K562 (cell line): ENCODE data around the gene LTA4H. TPM values are rescaled to one million over a fixed set of nuclear protein-coding genes. Genes with fewer than 3 reads are reported as not detected.

Source experiments
- ATAC-seq: fragments of 200-7000 bp; cut with Tn5 transposase; 3 replicates; pipeline ENCODE4 v1.9.1; 2020; ENCODE audit warnings: moderate library complexity
- BruUV-seq: library from RNA; stranded (reverse); fragments of 400-500 nt; replicated peaks from 2 replicates; lab custom pipeline; 2021; lab: Mats Ljungman, UMichigan
- CTCF ChIA-PET: fragments of 300-600 bp; formaldehyde crosslinking; extraction: SDS; loops from one replicate; lab custom pipeline; 2021; ENCODE audit warnings: low intra/inter-chr PET ratio; lab: Yijun Ruan, JAX
- POLR2A ChIA-PET: fragments of 300-600, 350-650 bp; sonication (Branson Sonifier 250); formaldehyde crosslinking; extraction: SDS; loops from one replicate; lab custom pipeline; 2021; ENCODE audit warnings: antibody characterized with exemption, inconsistent platforms; lab: Yijun Ruan, JAX
- DNase-seq, 4 experiments: peaks; one replicate each; pipeline versions ENCODE4 v3.0.0 to v3.0.0-alpha.2; 2011 to 2018; ENCODE audit warnings: low spot score in 3 of 4, mixed read lengths in 3 of 4; ENCODE audit errors: extremely low read depth in 1 of 4
- FAIRE-seq: peaks from 2 replicates; lab custom pipeline; 2011; peaks lifted over from hg19 to GRCh38; lab: Jason Lieb, UNC
- H2AFZ ChIP-seq: 2 replicates; pipeline ENCODE4 v1.6.0; 2011; ENCODE audit warnings: low read depth, low read length, control low read depth, inconsistent platforms
- H3K27ac ChIP-seq: fragments of 200-600 bp; 3 replicates; pipeline ENCODE4 v1.8.0; 2011; ENCODE audit warnings: low read depth, mild to moderate bottlenecking, control low read depth, inconsistent platforms, low read length, moderate library complexity, mixed read lengths; ENCODE audit errors: extremely low read depth
- H3K27me3 ChIP-seq, 2 experiments: fragments of 300-600 bp in 1 of 2; 2 replicates in 1 of 2; 3 replicates in 1 of 2; pipeline versions ENCODE4 v1.6.0 to v1.8.0; 2011; ENCODE audit warnings: inconsistent platforms in 2 of 2, low read length in 2 of 2, mild to moderate bottlenecking in 1 of 2, mixed read lengths in 1 of 2, moderate library complexity in 1 of 2; ENCODE audit not compliant: control insufficient read depth in 2 of 2, insufficient read depth in 2 of 2
- H3K36me3 ChIP-seq: fragments of 300-600 bp; 3 replicates; pipeline ENCODE4 v1.8.0; 2011; ENCODE audit warnings: mild to moderate bottlenecking, low read length, inconsistent platforms; ENCODE audit not compliant: control insufficient read depth, insufficient read depth
- H3K4me1 ChIP-seq, 2 experiments: fragments of 200-600 bp in 1 of 2; replicated peaks in 1 of 2; 2 replicates in 1 of 2; 3 replicates in 1 of 2; pipeline versions ENCODE4 v1.5.1 to v1.8.0; 2011; ENCODE audit warnings: inconsistent platforms in 2 of 2, low read length in 2 of 2, mild to moderate bottlenecking in 1 of 2, mixed read lengths in 1 of 2, moderate library complexity in 1 of 2; ENCODE audit not compliant: control insufficient read depth in 2 of 2, insufficient read depth in 2 of 2
- H3K4me2 ChIP-seq: 2 replicates; pipeline ENCODE4 v1.6.1; 2011; ENCODE audit warnings: low read length, control low read depth, inconsistent platforms, mixed read lengths; ENCODE audit not compliant: insufficient read depth
- H3K4me3 ChIP-seq: fragments of 200-600 bp; sonication (generic), shearing (Covaris generic); 2 replicates; pipeline ENCODE4 v1.5.1; 2016; ENCODE audit warnings: control low read depth, inconsistent platforms
- H3K79me2 ChIP-seq: fragments of 200-600 bp; 3 replicates; pipeline ENCODE4 v1.8.0; 2011; ENCODE audit warnings: low read length, inconsistent platforms; ENCODE audit not compliant: control insufficient read depth, insufficient read depth
- H3K9ac ChIP-seq, 2 experiments: 2 replicates each; pipeline versions ENCODE4 v1.6.0 to v1.6.1; 2011; ENCODE audit warnings: low read depth in 2 of 2, low read length in 2 of 2, control low read depth in 1 of 2, inconsistent platforms in 1 of 2, mild to moderate bottlenecking in 1 of 2, mixed read lengths in 1 of 2; ENCODE audit not compliant: insufficient read depth in 1 of 2
- H3K9me1 ChIP-seq: one replicate; pipeline ENCODE4 v1.6.0; 2011; ENCODE audit warnings: inconsistent platforms, mild to moderate bottlenecking, low read length, moderate library complexity; ENCODE audit not compliant: control insufficient read depth, insufficient read depth
- H3K9me3 ChIP-seq: replicated peaks from 2 replicates; pipeline ENCODE4 v1.5.1; 2011; ENCODE audit warnings: low read depth, low read length, inconsistent platforms; ENCODE audit not compliant: control insufficient read depth, insufficient read depth
- H4K20me1 ChIP-seq: replicated peaks from 2 replicates; pipeline ENCODE4 v1.6.1; 2011; ENCODE audit warnings: low read length, inconsistent platforms, mixed read lengths; ENCODE audit not compliant: control insufficient read depth, insufficient read depth
- CEBPB ChIP-seq: fragments of 450-650 bp; IDR thresholded peaks from 2 replicates; pipeline ENCODE4 v1.6.1; 2016; ENCODE audit warnings: missing genetic modification characterization, missing compliant biosample characterization
- ETV1 ChIP-seq: fragments of 450-650 bp; conservative IDR thresholded peaks from 2 replicates; pipeline ENCODE4 v1.6.1; 2016; ENCODE audit warnings: missing genetic modification characterization, control low read depth, low read depth, missing compliant biosample characterization
- RAD21 ChIP-seq, 2 experiments: fragments of 250-450 bp in 1 of 2; fragments of 450-650 bp in 1 of 2; sonication (Bioruptor Pico) in 1 of 2; formaldehyde crosslinking in 1 of 2; IDR thresholded peaks in 1 of 2; conservative IDR thresholded peaks in 1 of 2; 2 replicates each; pipeline versions ENCODE4 v1.4.0 to v1.8.0; 2020 to 2022; ENCODE audit warnings: mild to moderate bottlenecking in 2 of 2, moderate library complexity in 1 of 2
- ZKSCAN3 ChIP-seq: fragments of 250-450 bp; sonication (Bioruptor Pico); IDR thresholded peaks from 2 replicates; pipeline ENCODE4 v1.4.0; 2020
- ZNF146 ChIP-seq: IDR thresholded peaks from one replicate; pipeline ENCODE4 v1.6.1; 2018; ENCODE audit warnings: missing compliant biosample characterization; ENCODE audit not compliant: unreplicated experiment
- ZNF175 ChIP-seq: fragments of 200-800 bp; sonication (Bioruptor generic); IDR thresholded peaks from 2 replicates; pipeline ENCODE4 v1.6.1; 2016; ENCODE audit warnings: low read depth, mild to moderate bottlenecking, missing genetic modification characterization, missing compliant biosample characterization
- WGBS: fragments of 100-300 bp; shearing (Covaris generic); methylation state at CpG from one replicate; pipeline ENCODE4 v1.1.6; 2016; ENCODE audit warnings: low coverage, mixed read lengths; ENCODE audit not compliant: insufficient coverage; ENCODE audit errors: missing lambda C conversion rate; 5-methylcytosine and 5-hydroxymethylcytosine counted together
- in situ Hi-C: fragments of 300-500 bp; cut with MboI; formaldehyde crosslinking; loops from 4 replicates; pipeline ENCODE4 v1.15.0; 2018; ENCODE audit warnings: inconsistent platforms, mixed read lengths
- intact Hi-C: fragments of 100-400 bp; cut with micrococcal nuclease; formaldehyde crosslinking; loops from 2 replicates; pipeline ENCODE4 v1.14.2; 2022
- polyA plus RNA-seq, 8 experiments: library from polyadenylated mRNA; depleted of rRNA in 4 of 8; stranded (reverse) in 5 of 8; unstranded in 3 of 8; fragments of >200 nt; fragmentation: Nextera tagmentation in 2 of 8; fragmentation: Illumina TruSeq in 1 of 8; extraction: Ambion mirVana in 2 of 8; extraction: Trizol in 1 of 8; gene quantifications; 2 replicates each; pipeline versions ENCODE4 v1.2.1 to v1.2.3, GENCODE V29; 2011 to 2014; ENCODE audit warnings: inconsistent platforms in 1 of 8, missing spikeins in 1 of 8
- total RNA-seq, 7 experiments: library from RNA; depleted of rRNA in 6 of 7; stranded (reverse); fragments of >200 nt in 6 of 7; fragmentation: Illumina TruSeq in 2 of 7; extraction: Trizol in 2 of 7; gene quantifications; 2 replicates each; pipeline versions ENCODE4 v1.2.1 to v1.2.3, GENCODE V29; 2011 to 2021; ENCODE audit warnings: low replicate concordance in 1 of 7
- TF ChIP-seq, protein P1 (sequence below), 3 experiments: IDR thresholded peaks in 2 of 3; conservative IDR thresholded peaks in 1 of 3; 2 replicates each; pipeline ENCODE4 v1.5.1; 2011 to 2012; ENCODE audit warnings: low read length in 3 of 3, mild to moderate bottlenecking in 3 of 3, control low read depth in 2 of 3, improper control_type of control experiment in 1 of 3, inconsistent platforms in 1 of 3, low read depth in 1 of 3, mixed read lengths in 1 of 3, moderate library complexity in 1 of 3; ENCODE audit not compliant: insufficient read depth in 2 of 3

LTA4H gene
- total and polyA plus RNA-seq, 9 of the 15 experiments (the other 6 are each of a cell fraction or from before 2014, with no cell fraction given), result 25.2 to 58.1 (median 40.5) TPM

DNA sequence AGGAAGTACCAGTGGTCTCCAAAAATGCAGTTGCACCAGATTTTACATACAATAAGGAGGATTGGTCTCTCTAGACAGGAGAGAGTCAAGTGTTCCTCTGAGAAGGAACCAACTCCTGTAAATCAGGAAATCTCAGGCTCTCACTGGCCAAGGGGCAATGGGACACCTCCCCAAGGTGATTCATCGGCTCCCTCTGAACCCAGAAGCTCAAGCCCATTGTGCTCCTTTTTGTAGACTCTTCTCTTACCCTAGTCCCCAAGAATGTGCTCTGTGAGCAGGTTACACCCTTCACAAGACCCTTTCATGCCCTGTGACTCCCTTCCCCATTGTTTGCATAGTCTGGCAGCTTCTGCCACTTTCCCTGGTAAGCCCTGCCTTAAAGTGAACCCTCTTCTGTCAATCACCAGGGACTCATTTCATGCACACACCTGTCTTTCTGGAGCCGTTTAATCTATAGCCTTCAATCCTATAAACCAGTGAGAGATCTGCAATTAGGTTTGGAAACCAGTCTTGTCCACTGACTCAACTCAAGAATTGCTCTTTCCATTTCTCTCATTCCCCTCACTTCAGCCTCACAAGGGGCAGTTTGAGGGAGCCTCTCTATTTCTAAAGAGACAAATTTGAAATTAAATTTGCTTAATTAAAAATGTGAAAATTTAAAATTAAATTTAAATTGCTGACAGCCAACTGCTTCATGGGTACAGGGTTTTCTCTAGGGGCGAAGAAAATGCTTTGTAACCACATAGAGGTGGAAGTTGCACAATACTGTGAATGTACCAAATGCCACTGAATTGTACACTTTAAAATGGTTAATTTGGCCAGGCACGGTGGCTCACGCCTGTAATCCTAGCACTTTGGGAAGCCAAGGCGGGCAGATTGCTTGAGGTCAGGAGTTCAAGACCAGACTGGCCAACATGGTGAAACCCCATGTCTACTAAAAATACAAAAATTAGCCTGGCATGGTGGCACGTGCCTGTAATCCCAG, 38.3 kb upstream of the LTA4H start:
- no peaks in the 10 kb centered on the region for H3K36me3 ChIP-seq
- CTCF ChIA-PET, result interaction anchor here (1.0 kb wide), 1 partner anchor 443 kb away, joined by 3 read pairs; no protein-coding TSS in a partner anchor
- H2AFZ ChIP-seq, result no peak overlapping the region
- DNase-seq, result no peak
- H3K9me3 ChIP-seq, result no peaks in the 10 kb centered on the region
- no peak overlapping the region for H3K9ac ChIP-seq
- intact Hi-C loops, result no loop called here
- in situ Hi-C loops, result no loop called here
- H3K79me2 ChIP-seq, result no peaks in the 10 kb centered on the region
- H3K27me3 ChIP-seq, result peaks cover 14 to 41% of the 10 kb centered on the region in 2 experiments; a peak in 4 of 5 replicates
- no peak for ATAC-seq
- WGBS, result 1% methylated on average over 7 of the region's 7 CpGs
- H3K4me3 ChIP-seq, result no peak overlapping the region
- no peak overlapping the region for H3K27ac ChIP-seq
- no peak overlapping the region for H3K4me2 ChIP-seq
- TF ChIP-seq CEBPB (peak; percentile 54), ZNF175 (CRISPR knock-in tag) (no peak)
- no peaks in the 10 kb centered on the region for H3K4me1 ChIP-seq
- H3K9me1 ChIP-seq, result no peaks in the 10 kb centered on the region
- POLR2A ChIA-PET, result interaction anchor here (1.0 kb wide), 1 partner anchor 440 kb away, joined by 4 read pairs; no protein-coding TSS in a partner anchor
- no TSS peak for BruUV-seq
- FAIRE-seq, result no peak
- no peaks in the 10 kb centered on the region for H4K20me1 ChIP-seq

DNA sequence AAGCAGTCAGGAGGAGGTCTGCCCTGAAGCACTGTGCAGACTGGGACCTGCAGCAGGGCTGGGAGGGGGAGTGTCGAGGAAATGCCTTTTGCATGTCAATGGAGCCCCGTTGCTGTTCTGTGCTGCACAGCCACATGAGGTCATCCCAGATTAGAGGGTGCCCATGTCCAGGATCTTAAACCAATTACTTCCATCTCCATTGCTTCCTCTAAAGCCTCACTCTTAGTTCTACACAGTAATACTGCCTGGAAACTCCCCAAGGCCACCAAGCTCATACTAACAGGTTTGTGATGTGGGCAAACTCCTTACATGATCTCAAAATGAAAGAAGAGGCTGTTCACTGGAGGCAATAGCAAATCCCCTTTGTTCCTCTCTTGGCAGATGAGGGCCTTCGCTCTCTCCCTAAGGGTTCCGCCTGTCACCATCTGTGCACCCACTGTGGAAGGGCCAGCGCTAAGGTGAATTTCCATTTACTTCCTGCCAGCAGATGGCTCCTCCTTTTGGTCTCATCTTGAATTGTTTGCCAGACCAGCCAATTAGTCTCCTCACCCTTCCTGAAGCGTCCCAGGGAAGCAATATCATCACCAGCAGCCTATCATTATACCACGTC, 35.4 kb upstream of the LTA4H start:
- 6% methylated on average over 7 of the region's 7 CpGs for WGBS
- no peaks in the 10 kb centered on the region for H3K36me3 ChIP-seq
- no peaks in the 10 kb centered on the region for H3K9me1 ChIP-seq
- DNase-seq, result peak in 2 of 4 experiments; percentile 17 to 21
- no peaks in the 10 kb centered on the region for H4K20me1 ChIP-seq
- H3K9ac ChIP-seq, result no peak overlapping the region
- H2AFZ ChIP-seq, result no peak overlapping the region
- H3K4me2 ChIP-seq, result no peak overlapping the region
- no peak overlapping the region for H3K27ac ChIP-seq
- H3K4me1 ChIP-seq, result no peaks in the 10 kb centered on the region
- intact Hi-C loops (no loop called here), in situ Hi-C loops (no loop called here)
- peak; percentile 11 for FAIRE-seq
- peaks cover 14 to 43% of the 10 kb centered on the region in 2 experiments; a peak in 4 of 5 replicates for H3K27me3 ChIP-seq
- no peaks in the 10 kb centered on the region for H3K79me2 ChIP-seq
- 0 out of 2 replicates have a peak, but pooled peaks have one; percentile 35 for TF ChIP-seq ETV1 (tag)
- no peak for TF ChIP-seq ZKSCAN3 (CRISPR knock-in tag)
- TF ChIP-seq ZNF146 (CRISPR knock-in tag), result no peak
- TF ChIP-seq, protein P1, sequence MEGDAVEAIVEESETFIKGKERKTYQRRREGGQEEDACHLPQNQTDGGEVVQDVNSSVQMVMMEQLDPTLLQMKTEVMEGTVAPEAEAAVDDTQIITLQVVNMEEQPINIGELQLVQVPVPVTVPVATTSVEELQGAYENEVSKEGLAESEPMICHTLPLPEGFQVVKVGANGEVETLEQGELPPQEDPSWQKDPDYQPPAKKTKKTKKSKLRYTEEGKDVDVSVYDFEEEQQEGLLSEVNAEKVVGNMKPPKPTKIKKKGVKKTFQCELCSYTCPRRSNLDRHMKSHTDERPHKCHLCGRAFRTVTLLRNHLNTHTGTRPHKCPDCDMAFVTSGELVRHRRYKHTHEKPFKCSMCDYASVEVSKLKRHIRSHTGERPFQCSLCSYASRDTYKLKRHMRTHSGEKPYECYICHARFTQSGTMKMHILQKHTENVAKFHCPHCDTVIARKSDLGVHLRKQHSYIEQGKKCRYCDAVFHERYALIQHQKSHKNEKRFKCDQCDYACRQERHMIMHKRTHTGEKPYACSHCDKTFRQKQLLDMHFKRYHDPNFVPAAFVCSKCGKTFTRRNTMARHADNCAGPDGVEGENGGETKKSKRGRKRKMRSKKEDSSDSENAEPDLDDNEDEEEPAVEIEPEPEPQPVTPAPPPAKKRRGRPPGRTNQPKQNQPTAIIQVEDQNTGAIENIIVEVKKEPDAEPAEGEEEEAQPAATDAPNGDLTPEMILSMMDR (IDR thresholded peaks at IDR 0.05 in 2 of 3, conservative IDR thresholded peaks at IDR 0.05 in 1 of 3; ENCODE audit: insufficient read depth in 2 of 3, low read depth in 1 of 3, low read length in 3 of 3), result peak; percentile 18 to 36 (median 23); a peak in 4 of 6 replicates
- peak in 1 of 2 experiments; percentile 34; a peak in 3 of 4 replicates for TF ChIP-seq RAD21 (CRISPR knock-in tag; conservative IDR thresholded peaks at IDR 0.05 in 1 of 2, IDR thresholded peaks at IDR 0.05 in 1 of 2)
- ChIA-PET CTCF (no interaction called here), POLR2A (no interaction called here)
- H3K9me3 ChIP-seq, result no peaks in the 10 kb centered on the region
- peak; percentile 67 for ATAC-seq
- no peak overlapping the region for H3K4me3 ChIP-seq
- BruUV-seq, result no TSS peak
